Measurements from ENCODE around the gene VPS41.
"Not testable (repeated sequence)": the region's sequence is repeated elsewhere in the genome, so short reads cannot be mapped to it uniquely, and the experiment has no call there.

VPS41 gene

GRCh38 chr7:38908759-38909335, at the start of gene VPS41:
Gene VPS41, minus strand, starts transcription at chr7:38909191. Its CDS starts 17 bp downstream, at chr7:38909174.
- DNase-seq (ENCODE audit: low spot score) = peak; percentile 83

- DNase-seq (ENCODE audit: low spot score) = no peak
These were observed 46.9 kb upstream of the VPS41 start for GRCh38 chr7:38955892-38956291.

- no peak for DNase-seq (ENCODE audit: low spot score)
These were observed 45.0 kb upstream of the VPS41 start for GRCh38 chr7:38953971-38954370.

GRCh38 chr7:38953227-38953626, 44.2 kb upstream of the VPS41 start:
- DNase-seq (ENCODE audit: low spot score) = no peak

- DNase-seq (ENCODE audit: low spot score) = no peak
These were observed 42.2 kb upstream of the VPS41 start for GRCh38 chr7:38951213-38951612.

GRCh38 chr7:38950309-38950708, 41.3 kb upstream of the VPS41 start:
- peak; percentile 11 for DNase-seq (ENCODE audit: low spot score)

- DNase-seq (ENCODE audit: low spot score) = not testable (repeated sequence)
These were observed 38.5 kb upstream of the VPS41 start for GRCh38 chr7:38947541-38947940.

GRCh38 chr7:38942431-38943051, 33.5 kb upstream of the VPS41 start:
- no peak for DNase-seq (ENCODE audit: low spot score)

GRCh38 chr7:38940774-38941173, 31.8 kb upstream of the VPS41 start:
- no peak for DNase-seq (ENCODE audit: low spot score)

- no peak for DNase-seq (ENCODE audit: low spot score)
These were observed 29.6 kb upstream of the VPS41 start for GRCh38 chr7:38938589-38938988.

GRCh38 chr7:38938001-38938485, 29.1 kb upstream of the VPS41 start:
- DNase-seq (ENCODE audit: low spot score) = no peak

GRCh38 chr7:38936641-38937040, 27.6 kb upstream of the VPS41 start:
- DNase-seq (ENCODE audit: low spot score) = no peak

GRCh38 chr7:38934536-38934935, 25.5 kb upstream of the VPS41 start:
- DNase-seq (ENCODE audit: low spot score) = no peak

GRCh38 chr7:38934051-38934450, 25.1 kb upstream of the VPS41 start:
- DNase-seq (ENCODE audit: low spot score) = no peak

GRCh38 chr7:38932509-38933168, 23.6 kb upstream of the VPS41 start:
- peak; percentile 67 for DNase-seq (ENCODE audit: low spot score)

- no peak for DNase-seq (ENCODE audit: low spot score)
These were observed 20.6 kb upstream of the VPS41 start for GRCh38 chr7:38929460-38930171.

GRCh38 chr7:38928506-38928905, 19.5 kb upstream of the VPS41 start:
- no peak for DNase-seq (ENCODE audit: low spot score)

GRCh38 chr7:38927751-38928150, 18.8 kb upstream of the VPS41 start:
- no peak for DNase-seq (ENCODE audit: low spot score)

- DNase-seq (ENCODE audit: low spot score) = no peak
These were observed 11.7 kb upstream of the VPS41 start for GRCh38 chr7:38920731-38921130.

- no peak for DNase-seq (ENCODE audit: low spot score)
These were observed 7.4 kb upstream of the VPS41 start for GRCh38 chr7:38916396-38916795.

GRCh38 chr7:38909870-38910269, 879 bp upstream of the VPS41 start:
- DNase-seq (ENCODE audit: low spot score) = no peak

- no peak for DNase-seq (ENCODE audit: low spot score)
These were observed 1.2 kb downstream of the VPS41 start for GRCh38 chr7:38907766-38908165.

- no peak for DNase-seq (ENCODE audit: low spot score)
These were observed 1.9 kb downstream of the VPS41 start for GRCh38 chr7:38907066-38907465.
